HUES64 (cell line): ENCODE data around the gene KDM5D. TPM values are rescaled to one million over a fixed set of nuclear protein-coding genes. Genes with fewer than 3 reads are reported as not detected.

Experiments used
- H3K27ac ChIP-seq: 2 replicates; pipeline ENCODE4 v1.7.0; 2013; ENCODE audit warnings: low read depth, low read length, inconsistent platforms
- H3K27me3 ChIP-seq: 2 replicates; pipeline ENCODE4 v1.6.1; 2013; ENCODE audit warnings: mild to moderate bottlenecking, low read length; ENCODE audit not compliant: insufficient read depth
- H3K36me3 ChIP-seq: 2 replicates; pipeline ENCODE4 v1.6.1; 2013; ENCODE audit warnings: mild to moderate bottlenecking, low read length; ENCODE audit not compliant: insufficient read depth
- H3K4me1 ChIP-seq: 2 replicates; pipeline ENCODE4 v1.6.1; 2013; ENCODE audit warnings: mild to moderate bottlenecking, low read length, moderate library complexity; ENCODE audit not compliant: insufficient read depth
- H3K4me3 ChIP-seq: 2 replicates; pipeline ENCODE4 v1.5.1; 2013; ENCODE audit warnings: mild to moderate bottlenecking, low read length, moderate library complexity
- H3K9ac ChIP-seq: 2 replicates; pipeline ENCODE4 v1.6.1; 2013; ENCODE audit warnings: mild to moderate bottlenecking, low read depth, low read length
- H3K9me3 ChIP-seq: 2 replicates; pipeline ENCODE4 v1.6.1; 2013; ENCODE audit warnings: low read depth, low read length; ENCODE audit not compliant: insufficient read depth
- WGBS: fragments of 150-250, 120-280 bp; methylation state at CpG from one replicate; pipeline ENCODE4 v1.1.7; 2013; ENCODE audit warnings: missing lambda C conversion rate; 5-methylcytosine and 5-hydroxymethylcytosine counted together
- polyA plus RNA-seq, 2 experiments: library from polyadenylated mRNA; stranded (reverse); fragments of 50-300 nt; gene quantifications; one replicate each; pipeline ENCODE4 v1.2.3, GENCODE V29; 2013

KDM5D gene
- 15.6 TPM for polyA plus RNA-seq (2013, experiment 1 of 2)
- polyA plus RNA-seq (2013, experiment 2 of 2), result 15.2 TPM

DNA sequence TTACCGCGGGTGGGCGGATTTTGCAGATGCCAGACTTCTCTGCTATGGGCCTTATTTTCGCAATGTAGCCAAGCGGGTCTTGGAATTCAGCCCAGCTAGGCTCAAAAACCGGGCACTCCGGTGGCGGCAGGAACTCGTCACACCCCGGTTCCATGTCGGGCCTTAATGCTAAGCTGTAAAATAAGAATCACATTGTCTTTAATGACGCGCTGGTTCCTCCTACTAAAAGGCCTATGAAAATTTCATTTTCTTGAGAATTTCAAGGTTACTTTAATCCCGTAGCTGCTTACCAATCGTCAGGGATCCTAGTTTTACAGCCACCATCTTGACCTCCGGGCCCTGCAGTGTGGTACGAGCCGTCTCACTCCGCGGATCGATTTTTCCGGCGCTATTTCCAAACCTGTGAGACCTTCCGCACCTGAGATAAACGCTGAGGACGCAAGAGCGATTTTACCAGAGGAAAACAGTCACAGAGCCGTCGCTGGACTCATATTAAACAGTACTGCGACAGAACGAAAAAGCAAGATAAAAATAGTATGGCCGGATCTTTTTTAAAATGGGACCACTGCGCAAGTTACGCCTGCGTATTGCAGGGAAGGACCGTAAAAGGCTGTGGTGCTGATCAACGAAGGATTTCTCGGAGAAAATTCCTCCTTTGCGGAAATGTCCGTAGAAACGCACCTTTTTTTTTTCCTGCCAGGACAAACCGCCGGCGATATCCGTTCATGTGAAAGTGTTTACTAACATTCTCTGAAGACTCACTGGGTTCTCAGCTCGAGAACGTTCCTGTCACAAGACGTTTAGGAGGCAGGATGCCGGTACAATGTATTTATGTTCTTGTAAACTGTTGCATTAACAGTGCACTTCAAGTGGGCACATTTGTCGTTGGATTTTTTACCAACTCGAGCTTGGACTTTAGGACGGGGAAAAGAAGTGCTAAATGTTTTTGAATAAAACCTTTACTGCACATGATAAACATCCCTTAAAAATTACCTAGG is at the start of gene KDM5D:
TSS of gene KDM5D (minus strand) at position 346 of the 998 bp plus-strand sequence. CDS start at position 154, 192 bp downstream.
- under 1% methylated on average over 49 of the region's 52 CpGs for WGBS
- Histone ChIP-seq H3K27me3 (peaks cover 3% of the 10 kb centered on the region; the same call in 1 of the 2 replicates), H3K9ac (peak within 1 kb of the TSS; percentile 96), H3K27ac (peak within 1 kb of the TSS; percentile 89), H3K4me3 (peak within 1 kb of the TSS; percentile 98), H3K9me3 (no peaks in the 10 kb centered on the region), H3K4me1 (no peaks in the 10 kb centered on the region), H3K36me3 (peaks cover 34% of the 10 kb centered on the region)

DNA sequence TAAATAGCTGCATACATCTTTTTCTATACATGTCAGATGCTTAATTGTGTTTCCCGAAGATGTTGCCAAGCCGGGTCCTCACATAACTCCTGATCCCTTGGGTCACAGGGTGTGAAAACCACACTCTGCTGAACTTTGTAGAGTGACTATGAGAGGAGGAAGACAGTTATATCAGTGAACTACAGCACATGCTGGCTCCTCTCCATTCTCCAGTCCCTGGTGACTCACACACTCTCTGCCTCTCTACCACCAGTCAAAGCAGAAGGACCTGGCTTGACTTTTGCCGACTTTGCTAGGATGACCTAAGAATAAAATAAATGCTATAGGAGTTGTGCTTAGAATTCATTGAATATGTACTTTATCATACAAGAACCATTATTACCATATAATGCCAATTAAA is 23.8 kb upstream of the KDM5D start:
- WGBS, result 80% methylated on average over 2 of the region's 3 CpGs
- H3K4me3 ChIP-seq, result no peak overlapping the region

DNA sequence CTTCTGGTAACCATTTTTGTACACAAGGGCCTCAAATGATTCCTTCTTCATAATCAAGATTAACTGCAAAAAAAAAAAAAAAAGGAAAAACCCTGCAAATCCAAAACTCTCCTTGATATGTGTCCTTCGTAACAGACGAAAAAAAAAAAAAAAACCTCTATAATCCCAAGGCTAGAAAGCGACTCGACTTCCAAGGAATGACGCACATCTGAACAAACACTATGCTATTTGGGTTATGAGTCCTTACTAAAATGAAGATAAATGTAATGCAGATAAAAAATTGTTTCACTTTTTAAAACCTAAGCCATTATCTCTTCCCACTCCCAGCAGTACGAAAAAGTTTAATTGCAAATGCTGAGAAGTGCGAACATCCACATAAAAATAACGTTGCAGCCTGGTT is 1.2 kb downstream of the KDM5D start:
- Histone ChIP-seq H3K9me3 (no peaks in the 10 kb centered on the region), H3K4me1 (no peaks in the 10 kb centered on the region), H3K9ac (peak overlapping the region; percentile 96; the same call in 1 of the 2 replicates), H3K27me3 (peaks cover 3% of the 10 kb centered on the region; the same call in 1 of the 2 replicates), H3K27ac (no peak overlapping the region), H3K4me3 (peak overlapping the region; percentile 98), H3K36me3 (peaks cover 47% of the 10 kb centered on the region)
- 69% methylated on average over 3 of the region's 8 CpGs for WGBS

More for the DNA sequence above, 23.8 kb upstream of the KDM5D start:
- H3K27ac ChIP-seq, result no peak overlapping the region
- peaks cover 6% of the 10 kb centered on the region; the same call in 1 of the 2 replicates for H3K9me3 ChIP-seq
- H3K36me3 ChIP-seq, result no peaks in the 10 kb centered on the region
- no peaks in the 10 kb centered on the region for H3K4me1 ChIP-seq
- H3K27me3 ChIP-seq, result no peaks in the 10 kb centered on the region
- H3K9ac ChIP-seq, result no peak overlapping the region

DNA sequence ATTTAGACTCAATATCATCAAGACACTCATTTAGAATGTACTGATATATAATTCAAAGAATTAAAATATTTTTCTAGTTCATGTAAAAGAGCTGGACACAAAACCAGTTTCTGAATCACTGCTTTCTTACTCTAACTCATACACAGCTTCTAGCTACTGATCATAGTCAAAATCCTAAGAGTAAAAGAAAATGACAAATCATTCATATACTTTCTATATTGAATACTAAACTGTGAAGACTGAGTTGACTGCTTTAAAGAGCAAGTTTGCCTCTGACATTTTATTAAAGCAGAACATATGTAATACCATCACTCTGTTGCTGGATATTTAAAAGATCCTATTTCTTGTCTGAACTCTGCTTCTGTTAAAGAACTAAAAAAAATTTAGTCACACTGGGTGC is 2.4 kb downstream of the KDM5D start:
- Histone ChIP-seq H3K27me3 (peaks cover 3% of the 10 kb centered on the region; the same call in 1 of the 2 replicates), H3K9ac (no peak overlapping the region), H3K4me1 (no peaks in the 10 kb centered on the region), H3K4me3 (no peak overlapping the region), H3K27ac (no peak overlapping the region), H3K9me3 (no peaks in the 10 kb centered on the region), H3K36me3 (peaks cover 57% of the 10 kb centered on the region)

DNA sequence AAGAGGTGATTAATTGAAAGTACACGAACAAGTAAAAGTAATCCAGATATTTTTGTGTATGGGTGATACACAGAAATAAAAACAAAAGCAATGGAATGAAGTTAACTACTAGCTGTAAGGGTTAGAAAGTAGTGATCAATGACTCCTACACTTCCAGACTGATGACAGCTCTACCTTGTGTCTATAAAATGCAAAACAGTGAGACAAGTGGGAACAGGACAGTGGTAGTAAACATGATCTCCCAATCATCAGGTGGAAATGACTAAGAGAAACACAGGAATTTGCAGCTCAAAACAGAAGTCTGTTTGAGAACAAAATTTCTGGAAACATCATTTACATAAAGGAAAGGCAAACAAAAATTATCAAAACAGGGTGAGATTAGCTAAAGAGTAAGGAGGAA is 10.1 kb downstream of the KDM5D start:
- Histone ChIP-seq H3K36me3 (peaks cover 96% of the 10 kb centered on the region), H3K9me3 (no peaks in the 10 kb centered on the region), H3K27ac (no peak overlapping the region), H3K27me3 (no peaks in the 10 kb centered on the region), H3K9ac (no peak overlapping the region), H3K4me1 (no peaks in the 10 kb centered on the region), H3K4me3 (no peak overlapping the region)
- 100% methylated on average over 1 of the region's 1 CpG for WGBS

DNA sequence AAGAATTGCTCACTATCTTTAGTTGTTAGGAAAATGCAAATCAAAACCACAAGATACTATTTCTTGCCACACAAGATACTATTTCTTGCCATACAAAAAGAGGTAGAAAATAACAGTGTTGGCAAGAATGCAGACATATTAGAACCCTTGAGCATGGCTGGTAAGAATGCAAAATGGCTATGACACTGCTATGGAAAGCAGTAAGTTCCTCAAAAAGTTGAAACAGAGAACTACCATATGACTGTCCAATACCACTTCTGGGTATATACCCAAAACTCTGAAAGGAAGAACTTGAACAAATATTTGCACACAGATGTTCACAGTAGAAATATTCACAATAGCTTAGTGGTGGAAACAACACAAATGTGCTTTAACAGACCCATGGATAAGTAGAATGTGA is 26.6 kb downstream of the KDM5D start:
- Histone ChIP-seq H3K4me1 (no peaks in the 10 kb centered on the region), H3K4me3 (no peak overlapping the region), H3K27ac (no peak overlapping the region), H3K9ac (no peak overlapping the region), H3K36me3 (peaks cover 84% of the 10 kb centered on the region), H3K27me3 (no peaks in the 10 kb centered on the region), H3K9me3 (no peaks in the 10 kb centered on the region)

DNA sequence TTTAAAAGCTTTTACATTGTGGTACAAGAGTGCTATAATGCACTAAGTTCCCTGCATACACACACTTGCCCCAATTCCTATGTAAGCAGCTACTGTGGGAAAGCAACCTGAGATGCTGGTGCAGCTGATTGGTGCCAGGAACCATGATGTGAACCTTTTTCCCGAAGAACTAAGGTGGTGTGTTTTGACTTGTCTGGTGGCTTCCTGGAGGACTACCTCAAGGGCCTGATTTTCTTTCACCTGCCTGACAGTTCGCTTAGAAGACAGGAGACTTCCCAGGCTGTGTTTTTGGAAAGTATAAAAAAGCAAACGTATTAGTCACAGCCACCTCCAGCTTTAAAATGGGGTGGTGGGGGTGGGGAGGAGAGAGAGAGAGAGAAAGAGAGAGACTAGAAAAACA is 27.4 kb downstream of the KDM5D start:
- 96% methylated on average over 3 of the region's 3 CpGs for WGBS
- H3K27me3 ChIP-seq, result no peaks in the 10 kb centered on the region
- no peak overlapping the region for H3K9ac ChIP-seq
- no peaks in the 10 kb centered on the region for H3K9me3 ChIP-seq
- H3K4me1 ChIP-seq, result no peaks in the 10 kb centered on the region
- H3K27ac ChIP-seq, result no peak overlapping the region
- no peak overlapping the region for H3K4me3 ChIP-seq
- peaks cover 90% of the 10 kb centered on the region for H3K36me3 ChIP-seq

DNA sequence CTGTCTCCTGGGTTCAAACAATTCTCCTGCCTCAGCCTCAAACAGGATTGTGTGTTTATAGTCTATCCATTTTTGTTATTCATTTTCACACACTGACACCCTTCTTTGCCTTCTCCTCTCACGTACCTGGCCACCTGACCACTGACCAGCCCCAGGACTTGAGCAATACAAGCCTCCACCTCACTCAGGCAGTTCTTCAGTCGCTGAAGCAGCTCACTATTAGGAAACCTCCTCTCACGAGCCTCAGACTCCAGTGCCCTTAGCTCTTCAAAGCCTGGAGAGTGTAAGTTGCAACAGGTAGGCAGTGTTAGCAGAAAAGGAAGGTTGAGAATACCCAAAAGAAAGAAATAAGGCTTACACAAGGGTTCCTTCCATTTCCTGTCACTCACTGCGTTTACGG is 29.3 kb downstream of the KDM5D start:
- no peaks in the 10 kb centered on the region for H3K4me1 ChIP-seq
- no peak overlapping the region for H3K27ac ChIP-seq
- H3K4me3 ChIP-seq, result no peak overlapping the region
- no peaks in the 10 kb centered on the region for H3K27me3 ChIP-seq
- peaks cover 88% of the 10 kb centered on the region for H3K36me3 ChIP-seq
- H3K9me3 ChIP-seq, result no peaks in the 10 kb centered on the region
- WGBS, result 97% methylated on average over 5 of the region's 5 CpGs
- H3K9ac ChIP-seq, result no peak overlapping the region

DNA sequence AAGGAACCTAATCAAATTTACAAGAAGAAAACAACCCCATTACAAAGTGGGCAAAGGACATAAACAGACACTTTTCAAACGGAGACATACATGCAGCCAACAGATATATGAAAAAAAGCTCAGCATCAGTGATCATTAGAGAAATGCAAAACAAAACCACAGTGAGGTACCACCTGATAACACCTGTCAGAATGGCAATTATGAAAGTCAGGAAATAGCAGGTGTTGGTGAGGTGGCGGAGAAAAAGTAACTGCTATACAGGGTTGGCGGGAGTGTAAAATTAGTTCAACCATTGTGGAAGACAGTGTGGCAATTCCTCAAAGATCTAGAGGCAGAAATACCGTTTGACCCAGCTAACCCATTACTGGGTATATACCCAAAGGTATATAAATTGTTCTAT is 31.1 kb downstream of the KDM5D start:
- Histone ChIP-seq H3K4me1 (no peaks in the 10 kb centered on the region), H3K9me3 (no peaks in the 10 kb centered on the region), H3K9ac (no peak overlapping the region), H3K36me3 (peaks cover 91% of the 10 kb centered on the region), H3K27me3 (no peaks in the 10 kb centered on the region), H3K4me3 (no peak overlapping the region), H3K27ac (no peak overlapping the region)
- WGBS, result 89% methylated on average over 3 of the region's 4 CpGs

DNA sequence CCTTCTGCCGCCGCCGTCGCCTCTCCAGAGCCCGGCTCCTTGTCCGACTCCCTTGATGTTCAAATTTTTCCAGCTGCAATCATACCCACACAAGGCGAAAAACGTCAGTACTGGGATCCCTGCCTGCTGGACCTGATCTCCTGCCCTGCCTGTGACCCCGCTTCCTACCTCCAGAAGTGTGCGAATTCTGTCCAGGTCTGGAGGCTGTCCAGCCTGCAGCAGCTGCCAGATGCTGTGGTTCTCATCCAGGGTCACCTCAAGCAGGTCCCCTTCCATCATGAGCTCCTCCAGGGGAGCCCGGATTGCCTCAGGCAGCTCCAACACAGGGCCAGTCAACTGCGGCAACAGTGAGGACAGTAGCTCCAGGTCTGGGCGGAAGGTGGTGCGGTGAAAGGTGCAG is 38.3 kb downstream of the KDM5D start:
- Histone ChIP-seq H3K4me1 (no peaks in the 10 kb centered on the region), H3K27ac (no peak overlapping the region), H3K9ac (no peak overlapping the region), H3K36me3 (peaks cover 88% of the 10 kb centered on the region), H3K4me3 (no peak overlapping the region), H3K27me3 (no peaks in the 10 kb centered on the region), H3K9me3 (no peaks in the 10 kb centered on the region)
- whole genome bisulfite sequencing, result 98% methylated on average over 14 of the region's 14 CpGs

DNA sequence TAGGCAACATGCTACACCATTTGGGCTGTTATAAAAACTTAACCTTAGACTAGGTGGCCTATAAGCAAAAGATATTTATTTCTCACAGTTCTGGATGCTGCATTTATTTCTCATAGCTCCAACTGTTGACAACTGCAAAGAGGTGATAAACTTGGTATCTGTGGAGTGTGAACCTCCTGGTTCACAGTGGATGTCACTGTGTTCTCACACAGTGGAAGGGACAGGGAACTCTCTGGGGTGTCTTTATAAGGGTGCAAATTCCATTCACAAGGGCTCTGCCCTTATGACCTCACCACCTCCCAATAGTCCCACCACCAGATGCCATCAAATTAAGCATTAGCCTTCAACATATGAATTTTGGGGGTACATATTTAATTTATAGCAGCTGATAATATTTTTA is 46.0 kb downstream of the KDM5D start:
- no peak overlapping the region for H3K9ac ChIP-seq
- peaks cover 44% of the 10 kb centered on the region for H3K36me3 ChIP-seq
- H3K27ac ChIP-seq, result no peak overlapping the region
- H3K9me3 ChIP-seq, result 0 out of 2 replicates have a peak, but pooled peaks cover 6% of the 10 kb centered on the region
- H3K4me3 ChIP-seq, result no peak overlapping the region
- no peaks in the 10 kb centered on the region for H3K4me1 ChIP-seq
- no peaks in the 10 kb centered on the region for H3K27me3 ChIP-seq
